Thymus (tissue), 11 donors: ENCODE data around the gene ZNF335. TPM values are rescaled to one million over a fixed set of nuclear protein-coding genes. Genes with fewer than 3 reads are reported as not detected.

ENCODE experiments used
- DNase-seq, 9 donors: peaks; one replicate each; pipeline ENCODE4 v3.0.0-alpha.2; 2013; ENCODE audit warnings: low spot score in 9 of 9, low read depth in 6 of 9, missing footprints in 1 of 9
- H3K27ac ChIP-seq, 2 donors: one replicate each; pipeline ENCODE4 v1.5.1; 2013; ENCODE audit warnings: control low read depth in 1 of 2, low read depth in 1 of 2, low read length in 1 of 2, mild to moderate bottlenecking in 1 of 2, moderate library complexity in 1 of 2
- H3K27me3 ChIP-seq, 2 donors: one replicate each; pipeline ENCODE4 v1.5.1; 2013; ENCODE audit warnings: low read length in 1 of 2; ENCODE audit not compliant: control insufficient read depth in 2 of 2, insufficient read depth in 1 of 2
- H3K36me3 ChIP-seq, 2 donors: one replicate each; pipeline ENCODE4 v1.5.1; 2013; ENCODE audit warnings: low read length in 1 of 2, mild to moderate bottlenecking in 1 of 2, moderate library complexity in 1 of 2; ENCODE audit not compliant: control insufficient read depth in 2 of 2, insufficient read depth in 2 of 2
- H3K4me1 ChIP-seq, 2 donors: one replicate each; pipeline ENCODE4 v1.5.1; 2013; ENCODE audit warnings: low read length in 2 of 2; ENCODE audit not compliant: control insufficient read depth in 2 of 2, insufficient read depth in 2 of 2
- H3K4me3 ChIP-seq, 2 donors: one replicate each; pipeline ENCODE4 v1.5.1; 2013; ENCODE audit warnings: low read length in 2 of 2, control low read depth in 1 of 2, mild to moderate bottlenecking in 1 of 2
- H3K9me3 ChIP-seq, 2 donors: one replicate each; pipeline ENCODE4 v1.5.1; 2013; ENCODE audit warnings: low read length in 1 of 2, mild to moderate bottlenecking in 1 of 2; ENCODE audit not compliant: control insufficient read depth in 2 of 2, insufficient read depth in 1 of 2
- WGBS: extraction: QIAGEN DNeasy Blood & Tissue Kit; methylation state at CpG from one replicate; pipeline ENCODE4 v1.1.7; 2013; 5-methylcytosine and 5-hydroxymethylcytosine counted together
- polyA plus RNA-seq: library from polyadenylated mRNA; stranded (reverse); fragments of 200-250 nt; gene quantifications from one replicate; pipeline ENCODE4 v1.2.3, GENCODE V29; 2013
- total RNA-seq: library from RNA; stranded (reverse); fragments of 120-200 nt; gene quantifications from one replicate; pipeline ENCODE4 v1.2.4, GENCODE V29; 2013
- donor health status: healthy.

Gene ZNF335
- total and polyA plus RNA-seq, 2 donors, result 8.3 to 16.5 TPM

DNA sequence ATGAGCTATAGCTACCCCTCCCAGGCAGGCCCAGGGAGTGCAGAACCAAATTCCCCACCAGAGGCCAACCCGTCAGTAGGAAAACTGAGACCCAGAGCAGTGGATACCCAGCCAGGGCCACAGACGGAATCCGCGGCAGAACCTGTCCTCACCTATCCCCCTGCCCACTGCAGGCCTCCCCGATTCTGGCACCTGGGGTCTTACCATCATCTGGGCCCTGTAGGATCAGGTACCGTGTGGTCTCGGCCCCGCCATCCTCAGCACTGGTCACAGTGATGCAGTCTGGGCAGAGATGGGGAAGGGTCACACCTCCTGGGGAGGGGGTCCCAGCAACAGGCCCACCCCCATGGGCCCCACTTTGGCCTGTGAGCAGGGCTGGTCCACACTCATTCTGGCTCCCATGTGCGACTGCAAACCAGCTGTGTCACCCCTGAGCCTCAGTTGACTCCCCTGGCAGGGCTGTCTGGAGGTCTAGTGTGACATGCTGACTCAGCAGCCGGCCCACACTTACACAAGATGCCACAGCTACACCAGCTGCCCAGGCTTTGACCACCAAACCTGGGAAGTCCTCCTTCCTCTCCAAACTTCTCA is 3.8 kb downstream of the ZNF335 start:
- H3K4me3 ChIP-seq, result no peak overlapping the region

DNA sequence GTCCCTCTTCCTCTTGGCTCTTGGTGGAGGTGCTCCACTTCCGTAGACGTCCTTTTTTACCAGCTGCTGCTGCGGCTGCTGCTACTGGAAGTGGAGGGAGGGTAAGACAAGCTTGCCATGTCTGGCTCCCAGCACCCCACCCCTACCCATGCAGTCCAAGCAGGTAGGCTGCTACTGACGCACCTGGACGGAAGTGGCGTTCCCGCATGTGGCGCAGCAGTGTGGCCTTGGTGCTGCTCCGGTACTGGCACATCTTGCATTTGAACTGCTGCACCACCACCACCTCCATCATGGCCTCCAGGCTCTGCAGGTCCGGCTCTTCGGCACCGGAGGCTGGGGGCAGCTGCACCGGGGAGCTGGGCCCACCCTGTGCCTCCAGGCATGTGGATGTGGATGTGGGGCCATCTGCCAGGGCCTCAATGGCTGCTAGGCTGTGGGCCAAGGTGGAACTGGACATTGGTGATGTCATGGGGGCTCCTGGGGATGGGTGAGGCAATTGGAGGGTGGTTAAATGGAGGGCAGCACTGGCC is 4.4 kb downstream of the ZNF335 start:
- H3K27ac ChIP-seq, result no peak overlapping the region
- H3K4me3 ChIP-seq, result no peak overlapping the region
- no peak for DNase-seq
- H3K9me3 ChIP-seq, result no peaks in the 10 kb centered on the region
- H3K36me3 ChIP-seq, result peaks cover 54 to 58% of the 10 kb centered on the region in 2 donors
- WGBS, result 99% methylated on average over 13 of the region's 13 CpGs
- peaks cover 9 to 21% of the 10 kb centered on the region in 2 donors for H3K4me1 ChIP-seq
- no peaks in the 10 kb centered on the region for H3K27me3 ChIP-seq

More for the DNA sequence above, 3.8 kb downstream of the ZNF335 start:
- Histone ChIP-seq H3K36me3 (peaks cover 50 to 56% of the 10 kb centered on the region in 2 donors), H3K4me1 (peaks cover 9 to 24% of the 10 kb centered on the region in 2 donors), H3K27ac (no peak overlapping the region), H3K27me3 (no peaks in the 10 kb centered on the region), H3K9me3 (no peaks in the 10 kb centered on the region)
- 97% methylated on average over 10 of the region's 10 CpGs for WGBS
- no peak for DNase-seq

DNA sequence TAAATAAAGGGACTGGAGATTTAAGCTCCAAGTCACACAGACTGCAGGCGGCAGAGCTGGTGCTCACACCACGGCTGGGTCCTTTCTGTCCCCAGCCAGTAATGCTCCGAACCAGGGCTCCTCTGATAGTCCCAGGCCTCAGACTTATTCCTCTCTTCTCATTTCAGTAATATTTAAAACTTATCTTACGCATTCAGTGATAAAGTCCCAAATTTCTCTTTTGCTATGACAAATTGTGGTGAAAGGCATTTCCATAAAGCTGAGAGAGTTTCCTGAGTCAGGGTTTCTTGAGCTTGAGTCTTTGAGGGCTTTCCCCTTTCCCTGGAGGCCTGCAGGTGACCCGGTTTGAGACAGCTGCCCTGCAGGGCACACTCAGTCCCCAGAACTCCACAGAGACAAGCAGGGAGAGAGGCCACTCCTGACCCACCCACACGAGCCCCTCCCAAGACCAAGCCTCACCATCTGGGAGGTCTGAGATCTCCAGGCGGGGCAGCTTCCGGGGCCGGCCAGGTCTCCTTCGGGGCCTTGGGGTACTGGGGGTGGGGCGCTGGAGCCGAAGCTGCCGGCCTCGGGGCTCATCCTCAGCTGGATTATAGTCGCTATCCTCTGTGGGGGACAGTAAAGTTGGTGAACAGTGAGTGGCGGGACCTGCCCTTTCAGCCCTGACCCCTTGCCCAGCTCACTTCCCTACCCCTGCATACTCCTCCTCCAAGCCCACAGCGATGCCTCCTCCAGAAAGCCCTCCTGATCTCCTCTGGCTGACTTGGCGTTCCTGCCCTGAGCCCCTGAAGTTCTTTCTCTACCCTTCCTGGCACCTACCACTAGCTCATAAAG is 6.6 kb downstream of the ZNF335 start:
- H3K36me3 ChIP-seq, result peaks cover 74 to 80% of the 10 kb centered on the region in 2 donors
- H3K27ac ChIP-seq, result no peak overlapping the region
- H3K4me3 ChIP-seq, result no peak overlapping the region
- DNase-seq, result no peak
- H3K9me3 ChIP-seq, result no peaks in the 10 kb centered on the region
- peaks cover under 1 to 9% of the 10 kb centered on the region in 2 donors for H3K4me1 ChIP-seq
- H3K27me3 ChIP-seq, result no peaks in the 10 kb centered on the region
- 97% methylated on average over 18 of the region's 18 CpGs for WGBS

DNA sequence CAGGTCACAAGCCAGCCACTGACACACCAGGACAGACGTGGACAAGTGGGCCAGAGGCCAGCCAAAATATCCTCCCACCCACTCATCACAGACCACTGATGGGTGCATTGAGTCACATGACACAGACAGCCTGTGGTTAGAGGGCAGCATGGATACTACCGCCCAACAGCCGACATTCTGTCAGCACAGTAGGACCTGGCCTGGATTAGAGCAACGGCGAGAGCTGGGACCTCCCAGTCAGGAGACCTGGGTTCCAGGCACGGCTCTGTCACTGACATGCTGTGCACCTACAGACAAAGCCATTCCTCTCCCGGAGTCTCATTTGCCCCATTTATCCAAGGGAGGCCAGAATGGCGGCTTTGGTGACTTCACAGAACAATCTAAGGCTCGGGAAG is 8.0 kb downstream of the ZNF335 start:
- Histone ChIP-seq H3K27ac (no peak overlapping the region), H3K4me1 (no peaks in the 10 kb centered on the region), H3K9me3 (no peaks in the 10 kb centered on the region), H3K27me3 (no peaks in the 10 kb centered on the region), H3K4me3 (no peak overlapping the region), H3K36me3 (peaks cover 82 to 90% of the 10 kb centered on the region in 2 donors)
- no peak for DNase-seq
- WGBS, result 97% methylated on average over 9 of the region's 9 CpGs

- peaks cover 82 to 90% of the 10 kb centered on the region in 2 donors for H3K36me3 ChIP-seq
- WGBS, result 93% methylated on average over 34 of the region's 34 CpGs
- no peaks in the 10 kb centered on the region for H3K4me1 ChIP-seq
- H3K27me3 ChIP-seq, result no peaks in the 10 kb centered on the region
- no peak overlapping the region for H3K4me3 ChIP-seq
- H3K27ac ChIP-seq, result no peak overlapping the region
- DNase-seq, result peak in 7 of 9 donors; percentile 32 to 73 (median 44)
- no peaks in the 10 kb centered on the region for H3K9me3 ChIP-seq
Measured at GRCh38 chr20:45963059-45964005, 8.7 kb downstream of the ZNF335 start.

GRCh38 chr20:45962031-45962755 is 9.8 kb downstream of the ZNF335 start:
- H3K9me3 ChIP-seq, result no peaks in the 10 kb centered on the region
- peaks cover 82 to 89% of the 10 kb centered on the region in 2 donors for H3K36me3 ChIP-seq
- WGBS, result 96% methylated on average over 26 of the region's 26 CpGs
- no peak overlapping the region for H3K27ac ChIP-seq
- no peaks in the 10 kb centered on the region for H3K4me1 ChIP-seq
- no peak overlapping the region for H3K4me3 ChIP-seq
- no peak for DNase-seq
- no peaks in the 10 kb centered on the region for H3K27me3 ChIP-seq

- Histone ChIP-seq H3K4me1 (no peaks in the 10 kb centered on the region), H3K36me3 (peaks cover 71 to 79% of the 10 kb centered on the region in 2 donors), H3K4me3 (no peak overlapping the region), H3K27ac (peak overlapping the region in 1 of 2 donors; percentile 11), H3K9me3 (no peaks in the 10 kb centered on the region), H3K27me3 (no peaks in the 10 kb centered on the region)
- 98% methylated on average over 14 of the region's 14 CpGs for WGBS
- no peak for DNase-seq
Measured at GRCh38 chr20:45959956-45960630, 11.9 kb downstream of the ZNF335 start.

DNA sequence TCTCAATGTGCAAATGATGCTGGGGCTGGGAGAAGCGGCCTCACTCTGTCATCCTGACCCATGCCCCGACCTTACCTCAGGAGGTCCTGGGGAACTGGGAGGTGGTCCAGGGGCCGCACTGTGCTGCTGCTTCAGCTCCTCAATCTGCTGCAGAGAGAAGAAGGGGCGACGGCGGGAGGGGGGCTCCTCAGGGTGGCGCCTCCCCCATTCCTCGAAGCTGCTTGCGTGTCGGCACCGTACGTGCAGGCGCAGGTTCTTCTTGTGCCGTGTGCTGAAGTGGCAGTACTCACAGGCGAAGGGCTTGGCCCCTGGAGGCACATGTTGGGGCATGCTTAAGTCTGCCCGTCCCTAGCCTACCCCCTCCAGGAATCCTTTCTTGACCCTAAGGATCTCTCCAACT is 12.9 kb downstream of the ZNF335 start:
- Histone ChIP-seq H3K36me3 (peaks cover 64 to 69% of the 10 kb centered on the region in 2 donors), H3K27ac (no peak overlapping the region), H3K9me3 (no peaks in the 10 kb centered on the region), H3K27me3 (no peaks in the 10 kb centered on the region), H3K4me3 (no peak overlapping the region), H3K4me1 (no peaks in the 10 kb centered on the region)
- DNase-seq, result no peak
- WGBS, result 91% methylated on average over 16 of the region's 16 CpGs
